Kidney (tissue), 14 donors: Measurements from ENCODE around the gene CUL1. TPM values are rescaled to one million over a fixed set of nuclear protein-coding genes. Genes with fewer than 3 reads are reported as not detected.
"Not testable (repeated sequence)": the region's sequence is repeated elsewhere in the genome, so short reads cannot be mapped to it uniquely, and the experiment has no call there.

Experiments used
- DNase-seq, 5 donors: peaks; one replicate each; pipeline ENCODE4 v3.0.0-alpha.2; 2013 to 2020
- FAIRE-seq: peaks from 2 replicates; lab custom pipeline; 2012; peaks lifted over from hg19 to GRCh38; lab: Jason Lieb, UNC
- H3K27ac ChIP-seq, 2 donors: one replicate each; pipeline ENCODE4 v1.7.0; 2013; ENCODE audit warnings: low read depth in 2 of 2, low read length in 2 of 2, inconsistent platforms in 1 of 2
- H3K27me3 ChIP-seq: one replicate; pipeline ENCODE4 v1.7.1; 2013; ENCODE audit warnings: low read length, inconsistent platforms; ENCODE audit not compliant: control insufficient read depth, insufficient read depth
- H3K36me3 ChIP-seq, 3 donors: one replicate each; pipeline versions ENCODE4 v1.7.0 to v1.7.1; 2013; ENCODE audit warnings: low read length in 3 of 3, control low read depth in 1 of 3, inconsistent platforms in 1 of 3; ENCODE audit not compliant: insufficient read depth in 3 of 3, control insufficient read depth in 2 of 3
- H3K4me1 ChIP-seq, 3 donors: one replicate each; pipeline versions ENCODE4 v1.7.0 to v1.7.1; 2013; ENCODE audit warnings: low read length in 3 of 3, inconsistent platforms in 1 of 3, low read depth in 1 of 3; ENCODE audit not compliant: control insufficient read depth in 2 of 3, insufficient read depth in 2 of 3
- H3K4me3 ChIP-seq, 3 donors: one replicate each; pipeline versions ENCODE4 v1.7.0 to v1.8.1; 2013; ENCODE audit warnings: low read length in 3 of 3, control low read depth in 1 of 3, inconsistent platforms in 1 of 3
- H3K9ac ChIP-seq, 3 donors: one replicate each; pipeline versions ENCODE4 v1.7.0 to v1.7.1; 2013; ENCODE audit warnings: low read length in 3 of 3, control low read depth in 1 of 3, inconsistent platforms in 1 of 3
- H3K9me3 ChIP-seq, 3 donors: one replicate each; pipeline versions ENCODE4 v1.7.0 to v1.7.1; 2013; ENCODE audit warnings: low read length in 3 of 3, control low read depth in 1 of 3, inconsistent platforms in 1 of 3; ENCODE audit not compliant: control insufficient read depth in 2 of 3, insufficient read depth in 1 of 3
- CTCF ChIP-seq: IDR thresholded peaks from 3 replicates; pipeline ENCODE4 v1.5.1; 2012; ENCODE audit warnings: mild to moderate bottlenecking, moderate library complexity, borderline replicate concordance; ENCODE audit not compliant: insufficient read depth; ENCODE audit errors: extremely low read depth
- intact Hi-C: fragments of 100-400 bp; cut with DNase I; formaldehyde crosslinking; loops from one replicate; pipeline ENCODE4 v1.11.1; 2022
- polyA plus RNA-seq: library from polyadenylated mRNA; stranded (reverse); fragments of 350-450 nt; fragmentation: Illumina TruSeq; extraction: RNeasy Lipid Tissue Mini Kit (QIAGEN cat#74804); gene quantifications from one replicate; pipeline ENCODE4 v1.2.3, GENCODE V29; 2014; ENCODE audit warnings: low read depth, low replicate concordance; ENCODE audit not compliant: insufficient read depth
- total RNA-seq: library from RNA; stranded (reverse); fragmentation: NEBNext Ultra II Directional; extraction: Animal tissue kit (Norgen Biotek cat#: 25700); gene quantifications from one replicate; pipeline ENCODE4 v1.2.1, GENCODE V29; 2021
- donor health status: control.
- donor health status: control.
- donor health status: control.
- donor health status: control.
- donor health status: control.
- donor health status: DM: yes; HTN: yes; CAD: no.
- donor health status: Normal renal cell carcinoma (clear cell type).

CUL1 gene
- total and polyA plus RNA-seq, 2 donors from 2014 or later: 23.4 to 37.6 TPM

- H3K36me3 ChIP-seq: no peaks in the 10 kb centered on the region
- H3K4me3 ChIP-seq: peak overlapping the region in 1 of 3 donors; percentile 14
- intact Hi-C loops: no loop called here
- FAIRE-seq (no peak), DNase-seq (no peak)
- no peaks in the 10 kb centered on the region for H3K27me3 ChIP-seq
- H3K27ac ChIP-seq: no peak overlapping the region
- H3K9ac ChIP-seq: no peak overlapping the region
- no peak for TF ChIP-seq CTCF
- no peaks in the 10 kb centered on the region for H3K9me3 ChIP-seq
- peaks cover 5 to 19% (median 13%) of the 10 kb centered on the region in 3 donors for H3K4me1 ChIP-seq
Measured at GRCh38 chr7:148702876-148703670, 4.4 kb downstream of the CUL1 start.

GRCh38 chr7:148703671-148703962 is 4.9 kb downstream of the CUL1 start:
- H3K27ac ChIP-seq, H3K27me3 ChIP-seq, FAIRE-seq, H3K9ac ChIP-seq, H3K9me3 ChIP-seq, H3K4me3 ChIP-seq, intact Hi-C loops, H3K36me3 ChIP-seq, DNase-seq: not testable (repeated sequence)
- H3K4me1 ChIP-seq: peaks cover 5 to 19% (median 13%) of the 10 kb centered on the region in 3 donors

GRCh38 chr7:148704189-148704588 is 5.5 kb downstream of the CUL1 start:
- Histone ChIP-seq H3K9me3 (no peaks in the 10 kb centered on the region), H3K27ac (no peak overlapping the region), H3K36me3 (no peaks in the 10 kb centered on the region), H3K4me1 (peaks cover 5 to 19% (median 13%) of the 10 kb centered on the region in 3 donors), H3K4me3 (no peak overlapping the region), H3K27me3 (no peaks in the 10 kb centered on the region), H3K9ac (no peak overlapping the region)
- DNase-seq (no peak), FAIRE-seq (no peak)
- intact Hi-C loops: no loop called here
- no peak for TF ChIP-seq CTCF

GRCh38 chr7:148704970-148705369 is 6.3 kb downstream of the CUL1 start:
- DNase-seq: peak in 2 of 5 donors; percentile 51 to 56
- Histone ChIP-seq H3K9ac (no peak overlapping the region), H3K9me3 (no peaks in the 10 kb centered on the region), H3K36me3 (no peaks in the 10 kb centered on the region), H3K4me1 (peaks cover 5 to 19% (median 13%) of the 10 kb centered on the region in 3 donors), H3K27me3 (no peaks in the 10 kb centered on the region), H3K27ac (no peak overlapping the region), H3K4me3 (no peak overlapping the region)
- TF ChIP-seq CTCF: no peak
- intact Hi-C loops: no loop called here
- FAIRE-seq: no peak
